Nephron (organoid): ENCODE results near the gene MAD1L1.
A peak's percentile ranks its signal among the peaks of the same experiment; 100 is the strongest.

Source experiments
- H3K27ac Mint-ChIP-seq, 3 experiments: 2 replicates each; pipeline ENCODE4 v1.8.0; 2020; ENCODE audit warnings: mixed read lengths in 3 of 3, mild to moderate bottlenecking in 2 of 3, moderate library complexity in 1 of 3
- H3K27me3 Mint-ChIP-seq: 2 replicates; pipeline ENCODE4 v1.8.0; 2021; ENCODE audit warnings: low read depth, mild to moderate bottlenecking, moderate library complexity, mixed read lengths
- H3K36me3 Mint-ChIP-seq: 2 replicates; pipeline ENCODE4 v1.8.0; 2020; ENCODE audit warnings: low read depth, mixed read lengths
- H3K4me1 Mint-ChIP-seq: 2 replicates; pipeline ENCODE4 v1.8.0; 2020; ENCODE audit warnings: mixed read lengths
- H3K4me3 Mint-ChIP-seq, 3 experiments: 2 replicates each; pipeline ENCODE4 v1.8.0; 2020; ENCODE audit warnings: mild to moderate bottlenecking in 3 of 3, mixed read lengths in 3 of 3, moderate library complexity in 2 of 3
- H3K9me3 Mint-ChIP-seq: 2 replicates; pipeline ENCODE4 v1.8.0; 2020; ENCODE audit warnings: mixed read lengths
- TF ChIP-seq, protein P1 (sequence below), 3 experiments: fragments of 200-600 bp; sonication (generic); IDR thresholded peaks; one replicate each; pipeline ENCODE4 v1.5.0; 2021; ENCODE audit warnings: antibody characterized with exemption in 3 of 3; ENCODE audit not compliant: unreplicated experiment in 3 of 3

The MAD1L1 gene

DNA sequence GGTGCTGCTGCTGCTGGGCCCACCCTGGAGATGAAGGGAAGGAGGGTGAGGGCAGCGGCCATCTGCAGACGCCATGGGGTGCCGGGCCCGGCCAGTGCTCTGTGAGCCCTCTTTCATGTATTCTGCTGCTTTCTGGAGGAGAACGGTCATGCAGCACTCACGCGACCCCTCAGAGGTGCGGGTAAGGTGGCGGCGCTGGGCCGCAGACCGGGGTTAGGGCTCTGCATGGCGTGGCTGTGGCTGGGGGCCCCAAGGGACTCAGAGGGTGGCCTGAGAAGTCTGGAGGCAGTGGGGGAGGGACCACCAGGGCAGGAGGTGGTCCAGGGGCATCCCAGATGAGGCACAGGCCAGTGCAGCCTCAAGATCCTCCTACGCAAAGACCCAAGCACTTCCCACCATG lies 287.2 kb downstream of the MAD1L1 start:
- H3K9me3 Mint-ChIP-seq, result no peaks in the 10 kb centered on the region
- H3K27ac Mint-ChIP-seq, result no peak overlapping the region
- TF ChIP-seq, protein P1, sequence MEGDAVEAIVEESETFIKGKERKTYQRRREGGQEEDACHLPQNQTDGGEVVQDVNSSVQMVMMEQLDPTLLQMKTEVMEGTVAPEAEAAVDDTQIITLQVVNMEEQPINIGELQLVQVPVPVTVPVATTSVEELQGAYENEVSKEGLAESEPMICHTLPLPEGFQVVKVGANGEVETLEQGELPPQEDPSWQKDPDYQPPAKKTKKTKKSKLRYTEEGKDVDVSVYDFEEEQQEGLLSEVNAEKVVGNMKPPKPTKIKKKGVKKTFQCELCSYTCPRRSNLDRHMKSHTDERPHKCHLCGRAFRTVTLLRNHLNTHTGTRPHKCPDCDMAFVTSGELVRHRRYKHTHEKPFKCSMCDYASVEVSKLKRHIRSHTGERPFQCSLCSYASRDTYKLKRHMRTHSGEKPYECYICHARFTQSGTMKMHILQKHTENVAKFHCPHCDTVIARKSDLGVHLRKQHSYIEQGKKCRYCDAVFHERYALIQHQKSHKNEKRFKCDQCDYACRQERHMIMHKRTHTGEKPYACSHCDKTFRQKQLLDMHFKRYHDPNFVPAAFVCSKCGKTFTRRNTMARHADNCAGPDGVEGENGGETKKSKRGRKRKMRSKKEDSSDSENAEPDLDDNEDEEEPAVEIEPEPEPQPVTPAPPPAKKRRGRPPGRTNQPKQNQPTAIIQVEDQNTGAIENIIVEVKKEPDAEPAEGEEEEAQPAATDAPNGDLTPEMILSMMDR (IDR thresholded peaks at IDR 0.05; ENCODE audit: unreplicated experiment in 3 of 3), result no peak
- H3K36me3 Mint-ChIP-seq, result no peaks in the 10 kb centered on the region
- H3K27me3 Mint-ChIP-seq, result peaks cover 7% of the 10 kb centered on the region
- no peak overlapping the region for H3K4me3 Mint-ChIP-seq
- peaks cover 16% of the 10 kb centered on the region for H3K4me1 Mint-ChIP-seq

DNA sequence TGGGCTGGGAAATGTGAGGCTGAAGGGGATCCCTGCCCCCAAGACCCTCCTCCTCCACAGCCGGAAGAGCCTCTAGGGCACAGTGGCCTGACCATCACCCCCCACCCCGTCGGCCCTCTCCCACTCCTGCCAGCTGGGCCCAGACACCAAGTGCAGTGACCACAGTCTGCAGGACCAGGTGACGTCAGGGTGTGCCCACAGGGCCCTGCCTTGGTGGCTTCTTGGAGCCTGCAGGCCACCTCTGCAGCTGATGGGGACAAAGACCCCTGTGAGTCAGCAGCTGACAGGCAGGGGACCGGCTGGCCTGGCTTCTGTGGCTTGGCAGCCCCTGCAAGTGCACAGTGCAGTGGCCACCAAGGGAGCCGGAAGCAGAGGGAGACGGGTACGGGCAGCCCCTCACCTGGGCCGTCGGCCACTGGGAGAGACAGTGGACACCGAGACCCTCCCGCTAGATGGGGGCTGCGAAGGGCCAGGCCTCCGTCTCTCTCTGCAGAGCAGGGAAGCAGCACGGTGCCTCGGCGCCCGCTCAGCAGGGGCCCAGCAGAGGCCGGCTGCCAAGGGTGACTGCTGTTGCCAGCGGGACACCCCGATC lies 288.0 kb downstream of the MAD1L1 start:
- Mint-ChIP-seq H3K4me3 (no peak overlapping the region), H3K9me3 (no peaks in the 10 kb centered on the region), H3K27ac (no peak overlapping the region), H3K36me3 (no peaks in the 10 kb centered on the region), H3K4me1 (peaks cover 16% of the 10 kb centered on the region), H3K27me3 (peaks cover 7% of the 10 kb centered on the region)
- TF ChIP-seq, protein P1 (IDR thresholded peaks at IDR 0.05; ENCODE audit: unreplicated experiment in 3 of 3), result no peak

DNA sequence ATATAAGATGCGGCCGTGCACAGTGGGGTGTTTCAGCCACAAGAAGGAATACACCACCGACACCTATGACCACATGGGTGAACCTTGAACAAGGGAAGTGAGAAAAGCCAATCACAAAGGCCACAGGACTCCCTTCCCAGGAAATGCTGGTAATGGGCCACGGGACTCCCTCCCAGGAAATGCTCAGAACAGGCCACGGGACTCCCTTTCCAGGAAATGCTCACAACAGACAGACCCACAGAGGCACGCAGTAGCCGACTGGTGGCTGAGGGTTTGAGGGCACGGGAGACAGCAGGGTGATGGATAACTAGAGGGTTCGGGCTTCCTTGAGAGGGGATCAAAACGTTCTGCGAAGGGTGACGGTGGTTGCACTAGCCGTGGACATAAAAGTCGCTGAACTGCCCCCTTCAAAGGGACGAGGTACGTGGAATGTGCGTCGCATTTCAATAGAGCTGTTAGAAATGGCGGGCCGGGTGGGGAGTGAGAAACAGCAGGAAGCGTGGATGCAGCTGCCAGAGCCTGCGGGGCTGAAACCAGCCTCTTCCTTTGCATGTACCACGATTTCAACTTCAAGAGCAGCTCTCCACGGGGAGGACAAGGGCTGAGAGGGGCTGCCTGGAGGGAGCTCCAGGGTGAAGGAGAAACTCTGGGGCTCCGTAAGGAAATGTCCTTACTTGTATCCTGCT lies 288.7 kb downstream of the MAD1L1 start:
- TF ChIP-seq, protein P1 (IDR thresholded peaks at IDR 0.05; ENCODE audit: unreplicated experiment in 3 of 3), result no peak
- Mint-ChIP-seq H3K36me3 (peaks cover under 1% of the 10 kb centered on the region), H3K27ac (peak overlapping the region in 1 of 3 experiments; percentile 47), H3K27me3 (peaks cover 7% of the 10 kb centered on the region), H3K4me3 (no peak overlapping the region), H3K9me3 (no peaks in the 10 kb centered on the region), H3K4me1 (peaks cover 16% of the 10 kb centered on the region)

DNA sequence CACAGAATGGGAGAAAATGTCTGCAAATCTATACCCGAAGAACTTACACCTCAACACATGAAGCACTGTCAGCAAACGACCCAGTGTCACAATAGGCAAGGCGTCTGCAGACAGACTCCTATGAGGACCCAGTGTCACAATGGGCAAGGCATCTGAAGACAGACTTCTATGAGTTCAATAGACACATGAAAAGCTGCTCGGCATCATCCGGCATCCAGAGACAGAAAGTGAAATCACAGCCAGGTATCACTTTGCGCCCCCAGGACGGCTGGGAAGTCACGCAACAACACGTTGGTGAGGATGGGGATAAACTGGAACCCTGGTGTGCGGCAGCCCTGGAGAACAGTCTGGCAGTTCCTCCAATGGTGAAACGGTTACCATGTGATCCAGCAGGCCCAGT lies 289.4 kb downstream of the MAD1L1 start:
- peaks cover 5% of the 10 kb centered on the region for H3K36me3 Mint-ChIP-seq
- no peak overlapping the region for H3K4me3 Mint-ChIP-seq
- peaks cover 10% of the 10 kb centered on the region for H3K27me3 Mint-ChIP-seq
- TF ChIP-seq, protein P1 (IDR thresholded peaks at IDR 0.05; ENCODE audit: unreplicated experiment in 3 of 3), result no peak
- no peaks in the 10 kb centered on the region for H3K9me3 Mint-ChIP-seq
- peak overlapping the region; percentile 19 to 48 (median 47) for H3K27ac Mint-ChIP-seq
- H3K4me1 Mint-ChIP-seq, result peaks cover 16% of the 10 kb centered on the region

DNA sequence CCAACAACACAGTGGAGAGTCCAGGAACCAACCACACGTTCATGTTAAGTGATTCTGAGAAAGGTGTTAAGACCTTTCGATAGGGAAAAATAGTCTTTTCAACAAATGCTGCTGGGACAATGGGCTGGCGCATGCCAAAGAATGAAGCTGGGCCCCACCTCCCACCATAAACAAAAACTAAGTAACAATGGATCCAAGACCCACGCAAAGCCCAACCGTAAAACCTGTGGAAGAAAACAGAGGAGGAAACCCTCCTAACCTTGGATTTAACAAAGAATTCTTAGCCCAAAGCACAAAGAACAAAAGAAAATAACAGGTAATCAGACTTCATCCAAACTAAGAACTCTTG lies 289.8 kb downstream of the MAD1L1 start:
- peaks cover 16% of the 10 kb centered on the region for H3K4me1 Mint-ChIP-seq
- peaks cover 10% of the 10 kb centered on the region for H3K27me3 Mint-ChIP-seq
- peak overlapping the region; percentile 19 to 48 (median 47) for H3K27ac Mint-ChIP-seq
- H3K4me3 Mint-ChIP-seq, result no peak overlapping the region
- H3K9me3 Mint-ChIP-seq, result peaks cover 3% of the 10 kb centered on the region
- TF ChIP-seq, protein P1 (IDR thresholded peaks at IDR 0.05; ENCODE audit: unreplicated experiment in 3 of 3), result no peak
- H3K36me3 Mint-ChIP-seq, result peaks cover 9% of the 10 kb centered on the region
